Ishikawa (cell line): ENCODE measurements around the gene LCN15.

ENCODE experiments used
- CREB1 ChIP-seq: IDR thresholded peaks from 2 replicates; pipeline ENCODE4 v1.6.1; 2012; ENCODE audit warnings: low read depth
- EGR1 ChIP-seq: IDR thresholded peaks from 2 replicates; pipeline ENCODE4 v1.6.1; 2012
- EP300 ChIP-seq: IDR thresholded peaks from 2 replicates; pipeline ENCODE4 v1.6.1; 2012; ENCODE audit warnings: borderline replicate concordance
- FOXM1 ChIP-seq: IDR thresholded peaks from 2 replicates; pipeline ENCODE4 v1.6.1; 2012; ENCODE audit warnings: low read depth, borderline replicate concordance
- NFIC ChIP-seq: IDR thresholded peaks from 2 replicates; pipeline ENCODE4 v1.6.1; 2012
- RAD21 ChIP-seq: IDR thresholded peaks from 2 replicates; pipeline ENCODE4 v1.6.1; 2012; ENCODE audit warnings: low read depth
- TAF1 ChIP-seq: IDR thresholded peaks from 2 replicates; pipeline ENCODE4 v1.6.1; 2012; ENCODE audit warnings: low read depth, mild to moderate bottlenecking
- TCF12 ChIP-seq: IDR thresholded peaks from 2 replicates; pipeline ENCODE4 v1.6.1; 2012; ENCODE audit warnings: low read depth
- TEAD4 ChIP-seq: IDR thresholded peaks from 2 replicates; pipeline ENCODE4 v1.6.1; 2012
- YY1 ChIP-seq: IDR thresholded peaks from 2 replicates; pipeline ENCODE4 v1.6.1; 2012; ENCODE audit warnings: low read depth
- ZBTB7A ChIP-seq: IDR thresholded peaks from 2 replicates; pipeline ENCODE4 v1.6.1; 2012; ENCODE audit warnings: low read depth
- TF ChIP-seq, protein P1 (sequence below): IDR thresholded peaks from 2 replicates; pipeline ENCODE4 v1.6.1; 2012; ENCODE audit warnings: low read depth, mild to moderate bottlenecking
- TF ChIP-seq, protein P2 (sequence below): IDR thresholded peaks from 2 replicates; pipeline ENCODE4 v1.6.1; 2012
- TF ChIP-seq, protein P3 (sequence below): IDR thresholded peaks from 2 replicates; pipeline ENCODE4 v1.6.1; 2012

DNA sequence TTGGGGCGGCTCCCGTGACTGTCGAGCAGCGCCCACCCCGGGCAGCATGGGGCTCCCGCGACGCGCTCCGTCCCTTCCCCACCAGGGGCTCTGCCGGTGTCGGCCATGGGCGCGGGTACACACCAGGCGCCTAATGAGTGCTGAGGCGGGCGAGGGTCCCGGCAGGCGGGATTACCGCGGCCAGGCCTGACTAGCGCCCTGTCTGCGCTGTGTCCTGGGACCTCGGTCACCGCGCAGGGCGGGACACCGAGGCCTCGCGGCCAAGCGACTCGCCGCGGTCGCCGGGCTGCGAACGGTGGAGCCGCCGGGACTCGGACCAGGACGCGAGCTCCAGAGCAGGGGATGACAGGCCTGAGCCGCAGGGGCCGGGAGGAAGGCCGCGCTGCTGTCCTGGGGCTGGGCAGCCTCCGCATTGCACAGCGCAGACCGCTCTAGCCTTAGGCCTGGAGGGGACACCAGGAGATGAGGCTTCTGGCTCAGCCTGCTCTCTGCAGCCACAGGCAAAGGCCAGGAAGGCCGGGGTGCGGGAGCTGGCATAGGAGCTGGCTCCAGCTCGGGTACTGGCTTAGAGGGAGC is 35.7 kb downstream of the LCN15 start:
- no peak for TF ChIP-seq EP300
- TF ChIP-seq, protein P1, sequence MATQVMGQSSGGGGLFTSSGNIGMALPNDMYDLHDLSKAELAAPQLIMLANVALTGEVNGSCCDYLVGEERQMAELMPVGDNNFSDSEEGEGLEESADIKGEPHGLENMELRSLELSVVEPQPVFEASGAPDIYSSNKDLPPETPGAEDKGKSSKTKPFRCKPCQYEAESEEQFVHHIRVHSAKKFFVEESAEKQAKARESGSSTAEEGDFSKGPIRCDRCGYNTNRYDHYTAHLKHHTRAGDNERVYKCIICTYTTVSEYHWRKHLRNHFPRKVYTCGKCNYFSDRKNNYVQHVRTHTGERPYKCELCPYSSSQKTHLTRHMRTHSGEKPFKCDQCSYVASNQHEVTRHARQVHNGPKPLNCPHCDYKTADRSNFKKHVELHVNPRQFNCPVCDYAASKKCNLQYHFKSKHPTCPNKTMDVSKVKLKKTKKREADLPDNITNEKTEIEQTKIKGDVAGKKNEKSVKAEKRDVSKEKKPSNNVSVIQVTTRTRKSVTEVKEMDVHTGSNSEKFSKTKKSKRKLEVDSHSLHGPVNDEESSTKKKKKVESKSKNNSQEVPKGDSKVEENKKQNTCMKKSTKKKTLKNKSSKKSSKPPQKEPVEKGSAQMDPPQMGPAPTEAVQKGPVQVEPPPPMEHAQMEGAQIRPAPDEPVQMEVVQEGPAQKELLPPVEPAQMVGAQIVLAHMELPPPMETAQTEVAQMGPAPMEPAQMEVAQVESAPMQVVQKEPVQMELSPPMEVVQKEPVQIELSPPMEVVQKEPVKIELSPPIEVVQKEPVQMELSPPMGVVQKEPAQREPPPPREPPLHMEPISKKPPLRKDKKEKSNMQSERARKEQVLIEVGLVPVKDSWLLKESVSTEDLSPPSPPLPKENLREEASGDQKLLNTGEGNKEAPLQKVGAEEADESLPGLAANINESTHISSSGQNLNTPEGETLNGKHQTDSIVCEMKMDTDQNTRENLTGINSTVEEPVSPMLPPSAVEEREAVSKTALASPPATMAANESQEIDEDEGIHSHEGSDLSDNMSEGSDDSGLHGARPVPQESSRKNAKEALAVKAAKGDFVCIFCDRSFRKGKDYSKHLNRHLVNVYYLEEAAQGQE = no peak
- no peak for TF ChIP-seq TEAD4
- TF ChIP-seq EGR1 = no peak
- TF ChIP-seq, protein P2, sequence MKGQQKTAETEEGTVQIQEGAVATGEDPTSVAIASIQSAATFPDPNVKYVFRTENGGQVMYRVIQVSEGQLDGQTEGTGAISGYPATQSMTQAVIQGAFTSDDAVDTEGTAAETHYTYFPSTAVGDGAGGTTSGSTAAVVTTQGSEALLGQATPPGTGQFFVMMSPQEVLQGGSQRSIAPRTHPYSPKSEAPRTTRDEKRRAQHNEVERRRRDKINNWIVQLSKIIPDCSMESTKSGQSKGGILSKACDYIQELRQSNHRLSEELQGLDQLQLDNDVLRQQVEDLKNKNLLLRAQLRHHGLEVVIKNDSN = no peak
- no peak for TF ChIP-seq RAD21
- TF ChIP-seq TCF12 = no peak
- no peak for TF ChIP-seq NFIC
- TF ChIP-seq CREB1 = no peak
- TF ChIP-seq, protein P3, sequence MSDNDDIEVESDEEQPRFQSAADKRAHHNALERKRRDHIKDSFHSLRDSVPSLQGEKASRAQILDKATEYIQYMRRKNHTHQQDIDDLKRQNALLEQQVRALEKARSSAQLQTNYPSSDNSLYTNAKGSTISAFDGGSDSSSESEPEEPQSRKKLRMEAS = no peak
- no peak for TF ChIP-seq ZBTB7A
- no peak for TF ChIP-seq TAF1
- no peak for TF ChIP-seq YY1
- TF ChIP-seq FOXM1 = no peak
